Activated CD4-positive, alpha-beta T cell treated with anti-CD3 and anti-CD28 coated beads, Interleukin-2, amount 50 U/mL, for 1 hour (primary cell): Measurements from ENCODE around the gene DAO.

Experiments
- DNase-seq: peaks from one replicate; pipeline ENCODE4 v3.0.0-alpha.2; 2020

DAO gene

DNA sequence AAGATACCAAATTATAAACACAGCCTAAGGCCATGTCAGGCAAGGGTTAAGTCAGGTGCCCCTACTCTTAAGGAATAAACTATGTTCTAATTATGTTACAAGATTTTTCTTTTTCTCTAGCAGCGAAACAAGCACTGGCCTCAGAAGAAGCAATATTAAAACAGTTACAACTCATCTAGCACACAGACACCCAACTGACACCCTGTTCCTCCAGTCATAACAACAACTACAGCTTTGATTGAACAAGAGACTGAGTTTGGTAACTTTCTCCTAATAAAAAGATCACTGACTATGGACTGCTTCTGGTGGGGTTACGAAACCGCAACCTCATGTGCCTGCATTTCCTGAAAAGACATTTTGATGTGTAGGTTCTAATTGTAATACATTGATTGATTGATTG is 3.3 kb upstream of the DAO start:
- DNase-seq, result no peak

DNA sequence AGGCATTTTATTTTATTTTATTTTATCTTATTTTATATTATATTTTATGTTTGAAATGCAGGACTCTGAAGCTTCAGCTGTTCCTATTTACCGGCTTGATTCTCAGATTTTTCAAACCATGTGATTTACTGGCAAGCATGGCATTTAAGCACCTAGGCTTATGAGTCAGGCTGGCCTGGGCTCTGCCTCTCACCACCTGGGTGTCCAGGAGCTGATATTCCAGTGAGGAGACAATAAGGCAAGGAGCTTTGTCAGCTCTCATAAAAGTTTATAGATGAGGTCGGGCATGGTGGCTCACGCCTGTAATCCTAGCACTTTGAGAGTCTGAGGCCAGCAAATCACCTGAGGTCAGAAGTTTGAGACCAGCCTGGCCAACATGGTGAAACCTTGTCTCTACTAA is 2.1 kb downstream of the DAO start:
- no peak for DNase-seq

DNA sequence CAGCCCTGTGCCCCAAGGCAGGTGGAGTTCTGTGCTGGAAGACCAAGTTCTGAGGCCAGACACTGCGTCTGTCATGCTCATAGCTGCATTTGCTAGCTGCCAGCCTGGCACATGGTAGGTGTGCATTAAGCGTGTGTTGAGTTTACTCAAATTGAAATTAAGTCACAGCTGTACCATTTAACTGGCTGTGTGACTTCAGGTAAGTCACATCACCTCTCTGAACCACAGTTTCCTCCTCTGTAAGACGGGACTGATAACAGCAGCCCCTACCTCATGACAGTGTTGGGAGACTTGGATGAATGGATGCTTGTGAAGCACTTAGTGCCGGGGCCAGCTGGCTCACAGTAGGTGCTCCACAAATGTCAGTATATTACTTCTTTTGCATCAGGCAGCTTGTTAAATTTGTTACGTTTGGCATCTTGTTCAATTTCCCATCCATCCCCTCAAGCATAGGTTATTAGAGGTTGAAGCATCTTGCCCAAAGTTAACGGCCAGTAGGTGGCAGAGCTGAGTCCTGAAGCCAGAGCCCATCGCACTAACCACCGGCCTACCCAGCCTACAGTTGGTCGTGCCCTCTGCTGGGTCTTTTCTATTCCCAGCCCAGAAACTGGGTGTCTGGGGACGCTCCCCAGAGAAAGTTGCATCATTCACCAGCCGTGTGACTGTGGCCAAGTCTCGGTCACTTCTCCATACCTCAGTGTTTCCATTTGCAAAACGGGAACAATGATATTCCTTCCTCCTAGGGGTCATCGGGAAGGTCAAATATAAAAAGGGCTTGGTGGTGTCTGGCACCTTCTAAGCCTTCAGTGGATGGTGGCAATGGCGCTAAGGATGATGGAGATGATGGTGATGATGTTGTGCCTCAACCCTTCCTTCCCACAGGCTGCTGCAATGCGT is 4.5 kb downstream of the DAO start:
- DNase-seq, result peak; percentile 64

DNA sequence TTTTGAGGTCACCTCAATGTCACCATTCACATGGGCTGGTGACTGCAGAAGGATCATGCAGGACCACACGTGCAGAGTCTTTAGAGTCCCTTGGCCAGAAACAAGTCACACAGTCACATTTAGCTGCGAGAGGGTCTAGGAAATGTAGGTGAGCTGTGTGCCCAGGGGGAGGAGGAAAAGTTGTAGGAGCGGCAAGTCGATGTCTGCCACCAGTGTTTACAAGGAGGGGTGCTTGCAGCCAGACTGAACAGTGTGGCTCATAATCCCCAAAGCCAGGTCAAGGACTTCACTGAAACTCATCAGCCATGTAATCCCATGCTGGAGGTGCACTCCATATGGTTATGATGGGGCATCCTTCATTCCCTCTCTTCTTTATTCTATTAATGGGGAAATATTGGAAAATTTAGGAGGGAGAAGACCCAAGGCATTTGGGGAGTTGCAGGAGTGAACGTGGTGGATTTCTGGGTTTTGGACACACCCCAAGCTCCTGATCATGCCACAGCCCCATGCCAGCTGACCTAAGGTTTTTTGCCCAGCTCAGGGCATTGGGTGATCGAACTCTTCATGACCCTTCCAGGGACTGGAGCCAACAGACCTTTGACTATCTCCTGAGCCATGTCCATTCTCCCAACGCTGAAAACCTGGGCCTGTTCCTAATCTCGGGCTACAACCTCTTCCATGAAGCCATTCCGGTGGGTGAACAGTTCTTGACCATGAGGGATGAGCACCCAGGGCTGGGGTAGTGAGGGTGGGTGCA is 7.2 kb downstream of the DAO start:
- no peak for DNase-seq

DNA sequence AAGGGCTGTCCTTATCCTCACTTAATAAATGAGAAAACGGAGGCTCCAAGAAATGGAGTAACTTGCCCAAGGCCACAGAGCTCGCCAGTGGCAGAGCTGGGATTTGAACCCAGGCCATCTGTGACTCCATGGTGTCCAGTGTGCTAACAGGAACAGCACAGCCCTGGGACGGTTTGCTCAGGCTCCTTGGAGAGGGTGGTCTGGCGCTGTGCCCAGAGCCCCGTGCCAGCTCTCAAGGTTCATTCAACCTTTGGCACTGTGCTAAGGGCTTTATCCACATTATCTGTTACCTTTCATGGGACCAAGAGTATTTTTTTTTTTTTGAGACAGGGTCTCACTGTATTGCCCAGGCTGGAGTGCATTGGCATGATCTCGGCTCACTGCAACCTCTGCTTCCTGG is 8.1 kb downstream of the DAO start:
- no peak for DNase-seq

DNA sequence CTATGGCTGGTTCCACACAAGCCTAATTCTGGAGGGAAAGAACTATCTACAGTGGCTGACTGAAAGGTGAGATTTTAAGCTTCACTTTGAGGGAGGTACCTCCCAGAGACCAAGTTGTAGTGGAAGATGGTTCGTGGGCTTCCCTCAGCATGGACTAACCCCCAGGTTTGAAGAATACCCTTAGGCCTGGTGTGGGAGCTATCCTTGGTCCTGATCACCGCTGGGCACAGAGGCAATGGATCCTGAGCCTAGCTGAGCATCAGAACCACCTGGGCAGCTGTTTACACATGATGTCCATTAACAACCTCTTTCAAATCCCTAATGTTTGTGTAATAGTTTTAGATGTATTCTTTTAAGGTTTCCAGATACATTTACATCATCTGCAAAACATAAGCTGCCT is 10.3 kb downstream of the DAO start:
- DNase-seq, result no peak

DNA sequence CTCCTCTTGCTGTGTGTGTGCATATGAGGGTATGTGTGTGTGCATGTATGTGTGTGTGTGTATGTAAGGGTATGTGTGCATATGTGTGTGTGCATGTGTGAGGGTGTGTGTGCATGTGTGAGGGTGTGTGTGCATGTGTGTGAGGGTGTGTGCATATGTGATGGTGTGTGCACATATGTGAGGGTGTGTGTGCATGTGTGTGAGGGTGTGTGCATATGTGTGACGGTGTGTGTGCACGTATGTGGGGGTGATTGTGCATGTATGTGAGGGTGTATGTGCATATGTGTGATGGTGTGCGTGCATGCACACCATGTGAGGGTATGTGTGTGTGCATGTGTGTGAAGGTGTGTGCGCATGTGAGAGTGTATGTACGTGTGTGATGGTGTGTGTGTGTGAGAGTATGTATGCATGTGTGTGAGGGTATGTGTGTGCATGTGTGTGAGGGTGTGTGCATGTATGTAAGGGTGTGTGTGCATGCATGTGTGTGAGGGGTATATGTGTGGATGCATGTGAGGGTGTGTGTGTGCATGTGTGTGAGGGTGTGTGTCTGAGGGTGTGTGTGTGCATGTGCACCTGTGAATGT is 15.4 kb downstream of the DAO start:
- no peak for DNase-seq

DNA sequence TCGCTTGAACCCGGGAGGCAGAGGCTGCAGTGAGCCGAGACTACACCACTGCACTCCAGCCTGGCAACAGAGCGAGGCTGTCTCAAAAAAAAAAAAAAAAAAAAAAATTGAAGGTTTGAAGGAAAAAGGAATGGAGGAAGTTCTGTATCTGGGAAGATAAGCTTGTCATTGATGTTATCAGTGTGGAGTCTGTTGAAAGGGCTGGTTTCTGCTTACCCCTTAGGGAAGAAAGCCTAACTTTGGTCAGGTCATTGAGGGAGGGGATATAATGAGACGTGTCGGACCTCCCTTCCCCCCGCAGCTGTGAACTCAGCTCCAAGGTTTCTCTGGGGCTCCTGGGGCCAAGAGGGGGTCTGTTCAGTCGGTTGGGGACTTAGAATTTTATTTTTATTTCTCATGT is 16.4 kb downstream of the DAO start:
- no peak for DNase-seq

DNA sequence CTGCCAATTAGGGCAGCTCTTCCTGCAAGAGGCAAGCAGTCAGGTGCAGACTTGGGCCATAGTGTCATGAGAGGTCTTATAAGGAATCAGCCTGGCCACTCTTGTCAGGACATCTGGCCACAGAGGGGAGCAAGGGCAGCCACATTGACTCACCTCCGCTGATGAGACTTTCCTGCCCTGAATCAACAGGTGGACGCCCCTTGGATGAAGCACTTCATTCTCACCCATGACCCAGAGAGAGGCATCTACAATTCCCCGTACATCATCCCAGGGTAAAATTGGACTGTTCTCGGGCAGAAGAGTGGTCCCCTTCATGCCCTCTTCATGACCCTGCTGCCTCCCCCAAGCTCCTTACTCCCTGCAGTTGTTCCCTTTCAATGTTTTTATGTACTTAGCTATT is 16.9 kb downstream of the DAO start:
- DNase-seq, result no peak

DNA sequence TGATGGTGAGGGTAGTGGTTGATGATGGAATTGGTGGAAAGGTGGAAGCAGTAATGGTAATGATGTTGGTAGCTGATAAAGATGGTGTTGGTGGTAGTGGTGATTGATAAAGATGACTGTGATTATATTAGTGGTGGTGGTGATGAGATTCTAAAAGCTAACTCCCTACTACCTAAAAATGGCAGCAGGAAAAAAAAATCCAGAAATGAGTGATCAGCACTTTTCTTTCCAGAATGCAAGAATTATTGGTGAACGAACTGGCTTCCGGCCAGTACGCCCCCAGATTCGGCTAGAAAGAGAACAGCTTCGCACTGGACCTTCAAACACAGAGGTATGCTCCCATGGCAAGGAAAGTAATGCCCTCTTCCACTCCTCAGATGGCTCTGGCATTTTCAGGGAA is 19.3 kb downstream of the DAO start:
- DNase-seq, result no peak

DNA sequence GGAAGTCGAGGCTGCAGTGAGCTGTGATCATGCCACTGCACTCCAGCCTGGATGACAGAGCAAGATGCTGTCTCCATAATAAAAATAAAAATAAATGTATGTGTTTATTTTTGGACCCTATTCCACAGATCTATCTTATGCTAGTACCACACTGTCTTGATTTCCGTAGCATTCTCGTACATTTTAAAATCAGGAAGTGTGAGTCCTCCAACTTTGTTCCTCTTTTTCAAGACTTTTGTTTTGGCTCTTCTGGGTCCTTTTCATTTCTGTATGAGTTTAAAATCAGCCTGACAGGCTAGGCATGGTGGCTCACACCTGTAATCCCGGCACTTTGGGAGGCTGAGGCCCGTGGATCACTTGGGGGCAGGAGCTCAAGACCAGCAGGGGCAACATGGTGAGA is 25.8 kb downstream of the DAO start:
- no peak for DNase-seq

DNA sequence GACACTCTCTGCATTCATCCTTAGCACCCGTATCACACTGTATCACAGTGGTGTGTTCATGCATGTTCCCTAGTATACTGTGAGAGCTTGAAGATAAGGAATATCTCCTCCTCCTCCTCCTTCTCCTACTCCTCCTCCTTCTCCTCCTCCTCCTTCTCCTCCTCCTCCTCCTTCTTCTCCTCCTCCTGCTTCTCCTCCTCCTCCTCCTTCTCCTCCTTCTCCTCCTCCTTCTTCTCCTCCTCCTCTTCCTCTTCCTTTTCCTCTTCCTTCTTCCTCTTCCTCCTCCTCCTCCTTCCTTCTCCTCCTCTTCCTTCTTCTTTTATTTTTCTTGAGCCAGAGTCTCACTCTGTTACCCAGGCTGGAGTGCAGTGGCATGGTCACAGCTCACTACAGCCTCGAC is 27.1 kb downstream of the DAO start:
- no peak for DNase-seq

DNA sequence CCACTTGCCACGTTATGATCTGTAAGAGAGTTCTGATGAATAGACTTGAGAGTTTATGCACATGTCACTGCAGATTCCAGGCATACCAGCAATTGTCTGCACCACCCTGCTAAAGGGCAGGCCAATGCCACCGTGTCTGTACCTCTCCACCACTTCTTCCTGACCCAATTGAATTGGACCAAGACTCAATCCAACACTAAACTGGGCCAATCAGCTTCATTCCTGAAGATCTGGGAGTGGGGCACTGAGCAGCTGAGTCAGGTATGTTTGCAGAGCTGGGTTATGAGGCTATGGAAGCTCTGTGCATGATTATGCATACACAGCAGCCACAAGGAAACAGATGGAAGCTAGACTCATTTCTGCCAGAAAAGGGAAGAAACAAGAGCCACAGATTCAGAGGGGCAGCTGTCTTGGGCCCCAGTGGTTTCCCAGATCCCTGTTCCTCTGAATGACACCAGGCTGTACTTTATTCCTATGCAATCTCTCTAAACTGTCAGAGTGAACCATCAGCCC is 28.0 kb downstream of the DAO start:
- no peak for DNase-seq

DNA sequence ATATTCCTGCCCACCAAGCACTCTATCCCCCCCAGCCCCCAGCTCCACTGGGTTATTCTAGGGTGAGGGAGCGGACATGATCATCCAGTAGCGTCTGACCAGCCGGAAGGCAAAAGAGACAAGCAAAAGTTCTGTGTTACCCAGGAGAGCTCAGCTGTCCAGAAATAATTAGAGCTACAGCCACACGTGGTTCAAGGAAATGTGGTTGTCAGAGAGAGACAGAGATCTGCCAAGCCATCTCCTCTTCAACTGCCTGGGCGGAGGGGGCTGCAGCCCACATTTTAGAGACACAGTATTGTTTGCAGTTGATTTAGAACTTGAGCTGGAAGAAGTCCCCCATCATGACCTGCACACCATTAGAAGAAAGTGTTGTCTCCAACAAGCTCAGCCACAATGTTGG is 30.4 kb downstream of the DAO start:
- no peak for DNase-seq

DNA sequence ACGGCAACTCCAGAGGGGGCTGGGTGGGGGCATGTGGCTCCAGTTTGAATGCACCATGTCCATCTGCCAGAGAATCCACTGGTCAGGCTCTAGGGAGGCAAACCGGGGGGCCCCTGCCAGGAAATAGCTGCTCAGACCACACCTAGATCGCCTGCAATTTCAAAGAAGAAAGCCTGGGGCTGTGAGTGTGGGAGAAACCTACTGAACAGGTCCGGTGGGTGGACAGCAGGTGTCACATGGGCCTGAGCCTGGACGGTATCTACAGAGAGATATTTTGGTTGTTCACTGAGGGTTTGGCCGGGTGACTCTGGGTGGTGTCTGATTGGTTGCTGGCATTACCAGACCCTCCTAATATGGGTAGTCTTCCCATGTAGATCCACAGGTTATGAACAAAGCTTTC is 32.0 kb downstream of the DAO start:
- DNase-seq, result no peak

DNA sequence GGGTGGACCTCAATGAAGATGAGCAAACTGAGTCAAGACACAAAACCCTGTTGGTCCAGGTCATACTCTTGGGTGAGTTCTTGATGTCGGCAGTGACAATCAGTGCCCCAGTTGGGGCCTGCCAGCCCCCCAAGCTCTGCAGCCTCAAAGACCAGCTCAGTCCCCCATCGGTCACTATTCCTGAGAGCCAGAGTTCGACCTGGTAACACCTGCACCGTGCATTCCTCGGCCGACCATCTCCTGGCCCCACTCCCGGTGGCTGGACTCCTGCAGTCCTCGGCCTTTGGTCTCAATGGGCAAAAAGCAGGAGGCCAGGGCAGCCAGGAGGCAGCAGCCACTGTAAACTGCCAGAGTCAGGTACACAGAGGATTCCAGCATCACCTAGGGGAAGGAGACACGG is 32.5 kb downstream of the DAO start:
- DNase-seq, result no peak

DNA sequence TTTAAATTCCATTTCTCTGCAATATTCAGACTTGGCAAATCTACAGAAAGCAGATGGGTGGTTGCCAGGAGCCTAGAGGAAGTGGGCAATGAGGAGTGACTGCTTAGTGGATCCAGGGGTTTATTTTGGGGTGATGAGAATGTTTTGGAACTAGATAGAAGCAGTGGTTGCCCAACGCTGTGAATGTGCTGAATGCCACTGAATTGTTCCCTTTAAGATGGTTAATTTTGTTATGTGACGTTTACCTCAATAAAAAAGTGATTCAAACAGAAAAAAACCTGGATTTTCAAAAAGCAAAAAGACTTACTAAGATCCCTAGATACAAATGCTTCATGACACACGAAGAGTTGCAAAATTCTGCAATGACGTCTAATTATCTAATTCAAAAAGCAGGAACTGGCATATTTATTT is 34.2 kb downstream of the DAO start:
- no peak for DNase-seq

DNA sequence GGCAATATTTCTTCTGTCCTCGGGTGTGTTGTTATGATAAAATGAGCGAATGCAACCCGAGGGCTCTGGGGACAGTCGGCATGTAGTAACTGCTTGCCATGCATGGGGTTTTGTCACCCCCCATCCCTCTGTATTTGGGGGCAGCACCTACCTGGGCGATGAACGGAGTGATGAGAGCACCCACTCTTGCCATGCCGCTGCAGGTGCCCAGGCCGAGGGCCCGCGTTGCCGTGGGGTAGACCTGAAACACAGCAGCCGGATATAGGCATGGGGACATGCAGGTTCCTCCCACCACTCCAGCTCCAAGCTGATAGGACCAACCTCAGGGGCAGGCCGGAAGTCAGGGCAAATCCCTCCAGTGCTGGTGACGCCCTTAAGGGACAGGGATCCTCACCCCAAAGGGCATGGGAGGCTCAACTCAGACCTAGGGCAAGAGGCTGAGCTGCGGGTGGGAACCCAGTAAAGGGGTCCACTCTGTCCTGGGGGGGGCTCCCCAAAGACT is 35.8 kb downstream of the DAO start:
- DNase-seq, result no peak

DNA sequence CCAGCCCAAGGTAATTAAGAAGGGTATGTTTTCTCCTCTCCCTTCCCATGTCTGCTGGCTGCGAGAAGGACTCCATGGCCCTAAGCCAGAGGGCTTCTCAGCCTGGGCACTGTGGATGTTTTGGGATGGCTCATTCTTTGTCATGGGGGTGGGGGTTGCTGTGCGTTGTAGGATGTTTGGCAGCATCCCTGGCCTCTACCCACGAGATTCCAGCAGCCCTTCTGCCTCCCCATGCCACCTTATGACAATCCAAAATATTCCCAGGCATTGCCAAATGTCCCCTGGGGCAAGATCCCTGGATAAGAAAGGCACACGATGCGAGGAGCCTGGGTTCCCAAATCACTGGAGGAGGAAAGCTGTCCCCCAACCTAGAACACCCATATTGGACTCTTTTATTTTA is 36.4 kb downstream of the DAO start:
- DNase-seq, result no peak

DNA sequence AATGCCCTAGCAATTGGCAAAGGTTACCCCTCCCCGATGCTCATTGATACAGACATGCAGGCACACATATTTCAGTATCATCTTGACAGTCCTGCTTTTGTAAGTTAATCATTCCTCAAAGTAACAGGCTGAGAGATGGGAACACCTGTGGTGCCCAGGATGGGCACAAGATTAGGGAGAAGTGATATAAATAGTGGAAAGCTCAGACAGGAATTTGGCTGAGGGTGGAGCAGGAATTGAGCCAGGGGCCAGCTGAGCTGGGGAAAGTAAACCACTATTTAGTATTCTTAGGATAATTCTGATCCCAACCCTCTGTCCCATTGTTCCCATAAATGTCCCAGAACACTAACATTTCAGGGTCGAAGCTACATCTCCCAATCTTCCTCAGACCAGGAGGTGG is 38.3 kb downstream of the DAO start:
- no peak for DNase-seq

DNA sequence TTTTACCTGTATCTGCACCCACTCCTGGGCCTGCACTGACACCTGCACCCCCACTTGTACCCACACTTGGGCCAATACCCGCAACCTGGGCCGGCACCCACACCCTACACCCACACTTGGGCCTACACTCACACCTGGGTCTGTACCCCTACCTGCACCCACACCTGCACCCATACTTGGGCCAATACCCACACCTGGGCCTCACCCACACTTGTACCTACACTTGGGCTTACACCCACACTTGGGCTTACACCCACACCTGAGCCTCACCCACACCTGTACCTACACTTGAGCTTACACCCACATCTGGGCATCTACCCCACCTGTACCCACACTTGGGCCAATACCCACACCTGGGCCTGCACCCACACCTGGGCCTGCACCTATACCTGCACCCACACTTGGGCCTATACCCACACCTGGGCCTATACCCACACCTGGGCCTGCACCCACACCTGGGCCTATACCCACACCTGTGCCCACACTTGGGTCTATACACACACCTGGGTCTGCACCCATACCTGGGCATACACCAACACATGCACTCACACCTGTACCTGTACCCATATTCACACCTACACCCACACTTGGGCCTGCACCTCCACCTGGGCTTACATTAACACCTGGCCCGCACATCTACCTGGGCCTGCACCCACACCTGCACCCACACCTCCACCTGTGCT is 39.2 kb downstream of the DAO start:
- no peak for DNase-seq

DNA sequence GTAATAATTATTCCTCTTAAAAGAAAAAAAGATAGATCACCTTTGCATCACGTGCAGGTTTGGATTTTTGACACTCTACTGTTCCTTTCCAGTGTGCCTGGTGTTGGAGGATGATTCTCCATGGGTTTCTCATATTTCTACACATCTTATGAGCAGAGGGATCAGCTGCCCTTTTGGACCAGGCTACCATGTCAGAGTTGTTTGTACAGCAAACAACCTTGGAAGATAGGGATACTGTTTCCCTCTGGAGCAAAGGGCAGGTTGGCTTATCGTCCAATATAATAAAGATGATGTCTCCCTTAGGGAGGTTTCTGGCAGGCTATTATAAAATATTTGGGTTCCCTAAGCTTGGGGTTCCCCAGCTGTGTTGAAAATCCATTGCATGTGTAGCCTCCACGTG is 42.1 kb downstream of the DAO start:
- DNase-seq, result no peak

DNA sequence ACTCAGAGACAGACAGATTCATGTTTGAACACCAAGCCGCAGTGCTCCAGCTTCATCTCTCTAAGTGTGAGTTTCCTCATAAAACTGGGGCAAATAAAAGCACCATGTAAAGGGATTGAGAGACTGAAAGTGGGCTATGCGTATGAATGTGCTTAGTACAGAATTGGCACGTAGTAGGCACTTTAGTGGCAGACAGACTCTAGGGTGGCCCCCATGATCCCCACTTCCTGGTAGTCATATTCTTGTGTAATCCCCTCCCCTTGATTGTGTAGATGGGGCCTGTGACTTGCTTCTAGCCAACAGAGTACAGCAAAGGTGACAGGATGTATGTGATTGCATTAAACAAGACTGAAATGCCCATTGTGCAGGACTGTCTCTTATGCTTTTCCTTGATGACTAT is 43.0 kb downstream of the DAO start:
- no peak for DNase-seq
